ENCODE data around the gene FSCN2.
"Not testable (repeated sequence)": the region's sequence is repeated elsewhere in the genome, so short reads cannot be mapped to it uniquely, and the experiment has no call there.

FSCN2 gene

GRCh38 chr17:81529437-81529803 lies 1.2 kb downstream of the FSCN2 start:
- no peak for TF ChIP-seq CTCF (IDR thresholded peaks at IDR 0.05; ENCODE audit: low read depth, low read length, missing control alignments)
- no peak for DNase-seq (ENCODE audit: extremely low read depth, low read depth)
- H3K4me3 ChIP-seq (replicated peaks; ENCODE audit: low read depth, low read length): no peak overlapping the region

- DNase-seq (ENCODE audit: extremely low read depth, low read depth); H3K4me3 ChIP-seq (replicated peaks; ENCODE audit: low read depth, low read length): not testable (repeated sequence)
Observed at GRCh38 chr17:81531013-81531412, 2.8 kb downstream of the FSCN2 start.

- not testable (repeated sequence) for DNase-seq (ENCODE audit: extremely low read depth, low read depth)
Observed at GRCh38 chr17:81531998-81532404, 3.8 kb downstream of the FSCN2 start.

GRCh38 chr17:81532490-81533287 lies 4.5 kb downstream of the FSCN2 start:
- H3K4me3 ChIP-seq (replicated peaks; ENCODE audit: low read depth, low read length): no peak overlapping the region
- TF ChIP-seq CTCF (IDR thresholded peaks at IDR 0.05; ENCODE audit: low read depth, low read length, missing control alignments): no peak
- DNase-seq (ENCODE audit: extremely low read depth, low read depth): no peak

More at GRCh38 chr17:81531998-81532404, 3.8 kb downstream of the FSCN2 start:
- H3K4me3 ChIP-seq (replicated peaks; ENCODE audit: low read depth, low read length): not testable (repeated sequence)

- DNase-seq (ENCODE audit: extremely low read depth, low read depth): no peak
- H3K4me3 ChIP-seq (replicated peaks; ENCODE audit: low read depth, low read length): no peak overlapping the region
- no peak for TF ChIP-seq CTCF (IDR thresholded peaks at IDR 0.05; ENCODE audit: low read depth, low read length, missing control alignments)
Observed at GRCh38 chr17:81533339-81534141, 5.4 kb downstream of the FSCN2 start.

- no peak for TF ChIP-seq CTCF (IDR thresholded peaks at IDR 0.05; ENCODE audit: low read depth, low read length, missing control alignments)
- no peak for DNase-seq (ENCODE audit: extremely low read depth, low read depth)
- H3K4me3 ChIP-seq (replicated peaks; ENCODE audit: low read depth, low read length): no peak overlapping the region
Observed at GRCh38 chr17:81534157-81535006, 6.2 kb downstream of the FSCN2 start.

- DNase-seq (ENCODE audit: extremely low read depth, low read depth): no peak
- H3K4me3 ChIP-seq (replicated peaks; ENCODE audit: low read depth, low read length): no peak overlapping the region
- no peak for TF ChIP-seq CTCF (IDR thresholded peaks at IDR 0.05; ENCODE audit: low read depth, low read length, missing control alignments)
Observed at GRCh38 chr17:81535007-81535328, 6.8 kb downstream of the FSCN2 start.
